ENCODE data around the gene STAT1. TPM values are rescaled to one million over a fixed set of nuclear protein-coding genes. Genes with fewer than 3 reads are reported as not detected.
"Not testable (repeated sequence)": the region's sequence is repeated elsewhere in the genome, so short reads cannot be mapped to it uniquely, and the experiment has no call there.

STAT1 gene
- total and polyA plus RNA-seq, 5 experiments from 2014 or later: 62.8 to 231 (median 154) TPM

DNA sequence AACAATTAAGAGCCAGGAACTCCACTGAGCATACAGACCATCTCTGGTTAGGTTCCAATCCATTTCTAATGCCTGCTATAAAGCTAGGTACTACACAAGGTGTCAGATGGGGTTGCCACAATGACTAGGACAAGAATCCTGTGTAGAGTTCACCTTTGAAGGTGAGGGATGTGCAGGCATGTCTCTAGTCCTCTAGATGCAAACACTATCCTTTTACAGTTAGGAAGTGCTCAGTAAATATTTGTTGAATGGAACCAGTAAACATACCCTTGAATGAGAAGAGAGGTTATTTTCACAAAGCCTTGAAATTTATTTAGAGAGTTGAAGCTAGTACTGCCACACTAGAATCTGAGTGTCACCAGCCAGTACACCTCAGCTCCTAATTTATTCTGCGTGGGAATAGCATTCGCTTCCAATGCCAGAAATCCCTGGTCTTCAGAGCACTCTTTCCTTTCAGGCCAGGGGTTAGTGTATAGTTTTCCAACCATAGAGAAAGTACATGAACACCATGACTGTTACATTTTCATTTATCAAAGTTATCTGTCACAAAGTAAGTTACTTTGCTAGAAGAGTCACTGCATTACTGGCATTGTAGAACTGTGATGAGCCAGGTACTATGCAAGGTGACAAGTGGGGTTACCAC is 48.3 kb downstream of the STAT1 start:
- Mint-ChIP-seq H3K4me1 (peaks cover 17 to 51% (median 25%) of the 10 kb centered on the region in 4 donors), H3K27ac (peak overlapping the region in 7 of 10 donors; percentile 27 to 89 (median 61)), H3K36me3 (peaks cover 14 to 88% (median 17%) of the 10 kb centered on the region in 3 donors), H3K27me3 (no peaks in the 10 kb centered on the region), H3K4me3 (no peak overlapping the region), H3K9me3 (no peaks in the 10 kb centered on the region)
- no peak for ATAC-seq
- POLR2A ChIA-PET: interaction anchor here (0.6 to 0.9 kb wide), 2 partner anchors 23 to 47 kb away, joined by 3 read pairs; no protein-coding TSS in a partner anchor
- no peak for DNase-seq

DNA sequence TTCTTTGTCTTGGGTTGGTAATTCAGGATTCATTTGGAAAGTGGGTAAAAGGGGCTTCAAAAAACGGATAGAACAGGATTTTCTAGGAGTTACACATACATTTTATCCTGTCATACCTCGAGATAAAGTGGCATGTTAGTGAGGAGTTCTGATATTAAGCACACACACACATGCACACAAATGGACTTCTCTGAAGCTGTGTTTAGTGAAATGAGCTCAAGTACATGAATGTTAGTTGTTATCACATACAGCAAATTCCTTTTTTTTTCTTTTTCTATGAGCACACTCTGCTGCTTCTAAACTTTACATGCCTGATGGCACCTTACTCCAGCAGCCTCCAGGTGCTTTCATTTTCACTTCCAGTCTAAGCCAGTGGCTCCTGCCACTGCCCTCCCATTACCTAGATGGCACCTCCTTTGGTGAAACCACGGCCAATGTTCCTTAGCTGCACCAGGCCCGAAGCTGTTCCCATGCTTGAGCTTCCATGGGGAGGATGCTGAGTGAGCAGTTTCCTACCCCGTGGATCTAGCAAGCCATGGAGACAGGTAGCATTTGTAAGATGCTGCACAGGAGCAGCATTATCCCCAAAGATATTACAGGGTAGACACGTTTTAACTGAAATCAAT is 49.7 kb downstream of the STAT1 start:
- Mint-ChIP-seq H3K36me3 (peaks cover 3 to 82% (median 8%) of the 10 kb centered on the region in 3 donors), H3K27me3 (no peaks in the 10 kb centered on the region), H3K27ac (peak overlapping the region; percentile 68 to 90 (median 85)), H3K4me3 (peak overlapping the region in 2 of 10 donors; percentile 20 to 59), H3K4me1 (peaks cover 19 to 40% (median 24%) of the 10 kb centered on the region in 4 donors), H3K9me3 (no peaks in the 10 kb centered on the region)
- peak; percentile 57 to 61 for ATAC-seq
- no peak for DNase-seq
- POLR2A ChIA-PET: interaction anchor here (2.2 kb wide), 1 partner anchor 9 kb away, joined by 7 read pairs; no protein-coding TSS in a partner anchor

GRCh38 chr2:190963088-190963487 is 50.9 kb downstream of the STAT1 start:
- POLR2A ChIA-PET: interaction anchor here (2.2 kb wide), 1 partner anchor 10 kb away, joined by 7 read pairs; no protein-coding TSS in a partner anchor
- no peak for ATAC-seq
- Mint-ChIP-seq H3K4me3 (no peak overlapping the region), H3K9me3 (no peaks in the 10 kb centered on the region), H3K36me3 (peaks cover 2 to 81% (median 4%) of the 10 kb centered on the region in 3 donors), H3K27ac (peak overlapping the region in 6 of 10 donors; percentile 34 to 90 (median 74)), H3K4me1 (peaks cover 24 to 45% (median 35%) of the 10 kb centered on the region in 4 donors), H3K27me3 (no peaks in the 10 kb centered on the region)
- no peak for DNase-seq

DNA sequence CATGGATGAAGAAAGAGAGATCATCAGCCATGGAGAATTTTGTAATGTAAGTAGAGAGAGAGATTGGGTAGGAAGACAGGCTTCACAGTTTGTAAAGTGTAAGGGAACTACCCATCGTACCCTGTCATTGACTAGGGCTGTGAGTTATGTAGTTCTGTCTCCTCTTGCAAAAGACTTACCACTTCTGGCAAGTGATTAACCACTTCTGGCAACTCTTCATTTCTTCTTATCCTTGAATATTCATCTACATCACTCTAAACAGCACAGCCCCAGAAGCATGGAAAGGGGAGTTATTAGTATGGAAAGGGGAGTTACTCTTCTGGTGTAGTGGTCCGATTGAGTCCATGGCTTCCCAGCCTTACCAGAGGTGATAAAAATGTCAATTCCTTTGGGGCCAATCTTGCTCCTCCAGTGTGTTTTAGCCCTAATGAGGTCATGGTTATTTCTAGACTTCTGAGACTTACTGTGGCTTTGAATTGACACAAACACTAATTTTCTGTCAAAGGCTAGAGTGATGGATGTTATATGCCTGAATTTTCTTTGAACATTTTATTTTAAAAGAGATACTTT is 52.0 kb downstream of the STAT1 start:
- peak overlapping the region; percentile 24 to 90 (median 70) for H3K27ac Mint-ChIP-seq
- H3K4me3 Mint-ChIP-seq: no peak overlapping the region
- DNase-seq: no peak
- peaks cover 25 to 48% (median 37%) of the 10 kb centered on the region in 4 donors for H3K4me1 Mint-ChIP-seq
- H3K9me3 Mint-ChIP-seq: no peaks in the 10 kb centered on the region
- POLR2A ChIA-PET: no interaction called here
- H3K27me3 Mint-ChIP-seq: no peaks in the 10 kb centered on the region
- peaks cover 2 to 79% (median 4%) of the 10 kb centered on the region in 3 donors for H3K36me3 Mint-ChIP-seq
- no peak for ATAC-seq

DNA sequence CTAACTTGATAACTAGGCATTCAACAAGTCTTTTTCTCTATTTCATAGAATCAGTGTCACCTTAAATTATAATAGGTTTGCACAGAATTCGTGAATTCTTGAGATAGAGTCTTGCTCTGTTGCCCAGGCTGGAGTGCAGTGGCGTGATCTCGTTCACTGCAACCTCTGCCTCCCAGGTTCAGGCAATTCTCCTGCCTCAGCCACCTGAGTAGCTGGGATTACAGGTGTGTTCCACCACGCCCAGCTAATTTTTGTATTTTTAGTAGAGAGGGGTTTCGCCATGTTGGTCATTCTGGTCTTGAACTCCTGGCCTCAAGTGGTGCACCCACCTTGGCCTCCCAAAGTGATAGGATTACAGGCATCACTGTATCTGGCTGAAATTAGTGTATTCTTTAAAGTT is 52.9 kb downstream of the STAT1 start:
- Mint-ChIP-seq H3K27ac (peak overlapping the region in 9 of 10 donors; percentile 1 to 90 (median 49)), H3K36me3 (peaks cover 4 to 83% (median 5%) of the 10 kb centered on the region in 3 donors)
- POLR2A ChIA-PET: not testable (repeated sequence)

DNA sequence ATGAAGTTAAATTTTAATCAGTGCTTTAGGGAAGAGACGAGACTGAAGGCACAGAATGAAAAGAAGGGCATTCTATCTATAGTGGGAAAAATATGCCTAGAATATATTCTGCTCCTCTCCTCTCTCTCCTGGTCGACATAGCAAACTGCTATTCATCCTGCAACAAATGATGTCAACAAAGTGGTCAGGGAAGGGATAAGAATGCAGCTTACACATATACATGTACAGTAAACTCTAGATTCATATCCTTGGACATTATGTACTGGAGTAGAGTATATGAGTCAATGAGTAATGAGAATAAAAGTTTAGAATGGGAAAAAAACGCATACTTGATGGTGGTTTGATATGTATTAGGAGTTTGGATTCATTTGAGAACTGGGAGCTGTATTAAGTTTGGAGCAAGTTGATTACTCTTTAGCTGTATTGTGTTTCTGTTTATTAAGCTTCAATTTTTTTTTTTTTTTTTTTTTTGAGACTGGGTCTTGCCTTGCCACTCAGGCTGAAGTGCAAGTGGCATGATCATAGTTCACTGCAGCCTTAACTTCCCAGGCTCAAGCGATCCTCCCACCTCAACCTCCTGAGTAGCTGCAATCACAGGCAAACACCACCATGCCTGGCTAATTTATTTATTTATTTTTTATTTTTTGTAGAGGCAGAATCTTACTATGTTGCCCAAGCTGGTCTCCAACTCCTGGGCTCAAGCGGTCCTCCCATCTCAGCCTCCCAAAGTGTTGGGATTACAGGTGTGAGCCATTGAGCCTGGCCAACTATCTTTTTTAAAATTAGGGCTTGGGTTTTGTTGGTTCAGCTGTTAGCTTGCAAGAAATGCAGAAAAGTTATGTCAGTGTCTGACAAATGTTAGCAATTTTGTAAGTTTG is 53.8 kb downstream of the STAT1 start:
- Mint-ChIP-seq H3K36me3 (peaks cover 4 to 82% (median 12%) of the 10 kb centered on the region in 3 donors), H3K4me3 (no peak overlapping the region), H3K9me3 (peaks cover 0 to 4% (median 0%) of the 10 kb centered on the region in 9 donors), H3K27ac (peak overlapping the region in 9 of 10 donors; percentile 15 to 90 (median 68)), H3K27me3 (no peaks in the 10 kb centered on the region), H3K4me1 (peaks cover 27 to 49% (median 33%) of the 10 kb centered on the region in 4 donors)
- POLR2A ChIA-PET: interaction anchor here (0.6 kb wide), 1 partner anchor 86 kb away, joined by 4 read pairs; no protein-coding TSS in a partner anchor
- no peak for ATAC-seq
- DNase-seq: no peak

More for the DNA sequence above, 52.9 kb downstream of the STAT1 start:
- not testable (repeated sequence) for H3K4me3 Mint-ChIP-seq, H3K27me3 Mint-ChIP-seq, ATAC-seq, H3K9me3 Mint-ChIP-seq, DNase-seq
- H3K4me1 Mint-ChIP-seq: peaks cover 25 to 48% (median 34%) of the 10 kb centered on the region in 4 donors

- Mint-ChIP-seq H3K36me3 (peaks cover 0 to 28% (median 12%) of the 10 kb centered on the region in 3 donors), H3K27ac (no peak overlapping the region), H3K27me3 (no peaks in the 10 kb centered on the region), H3K4me1 (peaks cover 5 to 22% (median 6%) of the 10 kb centered on the region in 4 donors), H3K9me3 (peaks cover 0 to 4% (median 0%) of the 10 kb centered on the region in 9 donors), H3K4me3 (no peak overlapping the region)
- DNase-seq (no peak), ATAC-seq (no peak)
- POLR2A ChIA-PET: no interaction called here
These were observed 60.7 kb downstream of the STAT1 start for GRCh38 chr2:190953257-190953656.

- Mint-ChIP-seq H3K27me3 (no peaks in the 10 kb centered on the region), H3K4me3 (no peak overlapping the region), H3K9me3 (peaks cover 0 to under 1% (median 0%) of the 10 kb centered on the region in 9 donors), H3K4me1 (peaks cover 0 to 28% (median 5%) of the 10 kb centered on the region in 4 donors), H3K36me3 (peaks cover 0 to 5% (median 3%) of the 10 kb centered on the region in 3 donors), H3K27ac (no peak overlapping the region)
- DNase-seq: no peak
- ATAC-seq: no peak
- POLR2A ChIA-PET: interaction anchor here (0.6 to 1.0 kb wide), 3 partner anchors 8 to 69 kb away, joined by 3 to 4 read pairs (median 3); no protein-coding TSS in a partner anchor
These were observed 63.4 kb downstream of the STAT1 start for GRCh38 chr2:190950566-190950991.

DNA sequence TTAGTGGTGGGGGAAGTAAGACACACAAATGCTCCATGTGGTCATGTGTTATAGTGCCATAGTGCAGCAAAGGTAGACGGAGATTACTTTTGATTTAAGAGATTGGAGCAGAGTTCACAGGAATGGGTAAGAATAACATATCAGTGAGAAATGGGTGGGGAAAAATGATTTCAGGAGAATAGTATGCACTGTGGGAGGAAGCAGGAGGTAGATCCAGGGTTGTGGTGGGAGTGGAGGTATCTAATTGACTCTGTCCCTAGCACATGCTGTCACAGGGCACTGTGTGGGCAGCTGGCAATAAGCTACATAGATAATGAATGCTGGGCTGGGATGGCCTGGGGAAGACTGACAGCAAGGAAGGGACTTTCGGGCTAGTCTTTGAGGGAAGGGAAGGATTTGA is 65.3 kb downstream of the STAT1 start:
- Mint-ChIP-seq H3K27me3 (no peaks in the 10 kb centered on the region), H3K4me3 (no peak overlapping the region), H3K4me1 (peaks cover 0 to 31% (median 9%) of the 10 kb centered on the region in 4 donors), H3K36me3 (peaks cover 0 to 2% (median 0%) of the 10 kb centered on the region in 3 donors), H3K27ac (no peak overlapping the region), H3K9me3 (no peaks in the 10 kb centered on the region)
- DNase-seq: no peak
- no peak for ATAC-seq
- POLR2A ChIA-PET: interaction anchor here (0.6 to 1.1 kb wide), 3 partner anchors 60 to 71 kb away, joined by 3 read pairs; no protein-coding TSS in a partner anchor

- peak overlapping the region in 6 of 10 donors; percentile 75 to 96 (median 94) for H3K27ac Mint-ChIP-seq
- H3K4me1 Mint-ChIP-seq: peaks cover 0 to 31% (median 9%) of the 10 kb centered on the region in 4 donors
- POLR2A ChIA-PET: interaction anchor here (0.6 to 2.5 kb wide), 6 partner anchors 59 to 97 kb away, joined by 3 to 26 read pairs (median 3); partner anchors contain the start of genes GLS and STAT1
- no peaks in the 10 kb centered on the region for H3K27me3 Mint-ChIP-seq
- H3K36me3 Mint-ChIP-seq: peaks cover 0 to 2% (median 0%) of the 10 kb centered on the region in 3 donors
- peak in 7 of 10 donors; percentile 22 to 81 (median 53) for DNase-seq
- H3K9me3 Mint-ChIP-seq: no peaks in the 10 kb centered on the region
- H3K4me3 Mint-ChIP-seq: peak overlapping the region; percentile 31 to 75 (median 63)
- peak; percentile 82 to 94 for ATAC-seq
These were observed 66.2 kb downstream of the STAT1 start for GRCh38 chr2:190947711-190948251.

DNA sequence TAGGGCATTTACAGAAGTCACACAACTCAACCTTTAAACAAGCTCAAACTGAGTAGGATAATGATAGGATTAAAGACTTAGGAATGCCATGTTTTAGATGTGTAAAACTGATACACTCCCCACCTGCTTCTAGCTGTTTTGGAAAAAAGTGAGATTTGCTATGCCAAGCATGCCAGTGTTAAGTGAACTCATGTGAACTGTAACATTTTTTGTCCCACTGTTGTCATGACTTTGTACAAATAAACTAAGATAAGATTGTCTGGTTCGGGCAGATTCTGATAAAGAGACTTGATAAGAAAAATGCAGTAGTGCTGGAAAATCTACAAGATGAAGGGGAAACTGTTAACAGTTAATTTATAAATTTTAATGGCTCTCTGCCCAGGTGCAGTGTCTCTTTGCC is 66.8 kb downstream of the STAT1 start:
- peaks cover 0 to 2% (median 0%) of the 10 kb centered on the region in 3 donors for H3K36me3 Mint-ChIP-seq
- H3K4me1 Mint-ChIP-seq: peaks cover 0 to 28% (median 9%) of the 10 kb centered on the region in 4 donors
- H3K4me3 Mint-ChIP-seq: peak overlapping the region in 5 of 10 donors; percentile 5 to 74 (median 42)
- ATAC-seq: peak; percentile 39 to 49
- H3K27me3 Mint-ChIP-seq: no peaks in the 10 kb centered on the region
- POLR2A ChIA-PET: interaction anchor here (0.6 to 2.5 kb wide), 6 partner anchors 64 to 109 kb away, joined by 3 to 26 read pairs (median 3); partner anchors contain the start of genes GLS and STAT1
- H3K9me3 Mint-ChIP-seq: no peaks in the 10 kb centered on the region
- H3K27ac Mint-ChIP-seq: peak overlapping the region in 6 of 10 donors; percentile 75 to 96 (median 94)
- peak in 3 of 10 donors; percentile 2 to 36 (median 31) for DNase-seq
